HepG2 (cell line): ENCODE results near the gene IDS. TPM values are rescaled to one million over a fixed set of nuclear protein-coding genes. Genes with fewer than 3 reads are reported as not detected.

Experiments
- ATAC-seq: fragments of 200-7000 bp; cut with Tn5 transposase; 3 replicates; pipeline ENCODE4 v1.9.1; 2020; ENCODE audit warnings: mild to moderate bottlenecking, moderate library complexity
- BruUV-seq: library from RNA; stranded (reverse); fragments of 400-500 nt; replicated peaks from 2 replicates; lab custom pipeline; 2021; lab: Mats Ljungman, UMichigan
- CTCF ChIA-PET: fragments of 300-600 bp; formaldehyde crosslinking; extraction: SDS; loops from one replicate; lab custom pipeline; 2021; ENCODE audit warnings: low total read pairs, inconsistent platforms, low intra/inter-chr PET ratio; lab: Yijun Ruan, JAX
- POLR2A ChIA-PET: fragments of 350-600 bp; sonication (Branson Sonifier 250); formaldehyde crosslinking; loops from one replicate; lab custom pipeline; 2020; ENCODE audit warnings: antibody characterized with exemption, inconsistent platforms; lab: Yijun Ruan, JAX
- DNase-seq: peaks from one replicate; pipeline ENCODE4 v3.0.0-alpha.2; 2015; ENCODE audit warnings: low spot score
- FAIRE-seq: peaks from 3 replicates; lab custom pipeline; 2011; peaks lifted over from hg19 to GRCh38; lab: Jason Lieb, UNC
- H2AFZ ChIP-seq: one replicate; pipeline ENCODE4 v1.6.1; 2011; ENCODE audit warnings: low read length, inconsistent platforms
- H3K27ac ChIP-seq: fragments of 300-600 bp; 3 replicates; pipeline ENCODE4 v1.8.0; 2011; ENCODE audit warnings: mixed run types, mild to moderate bottlenecking, mixed read lengths, low read length, inconsistent platforms; ENCODE audit not compliant: insufficient read depth; ENCODE audit errors: extremely low read length
- H3K27me3 ChIP-seq, 2 experiments: fragments of 200-600 bp in 1 of 2; 2 replicates in 1 of 2; 3 replicates in 1 of 2; pipeline versions ENCODE4 v1.6.0 to v1.8.0; 2011; ENCODE audit warnings: low read length in 2 of 2, mild to moderate bottlenecking in 2 of 2, moderate library complexity in 2 of 2, inconsistent platforms in 1 of 2; ENCODE audit not compliant: insufficient read depth in 2 of 2, control insufficient read depth in 1 of 2
- H3K36me3 ChIP-seq, 2 experiments: fragments of 200-600 bp in 1 of 2; replicated peaks in 1 of 2; 2 replicates in 1 of 2; 3 replicates in 1 of 2; pipeline versions ENCODE4 v1.5.1 to v1.8.0; 2011; ENCODE audit warnings: low read length in 2 of 2, inconsistent platforms in 1 of 2; ENCODE audit not compliant: insufficient read depth in 2 of 2, control insufficient read depth in 1 of 2
- H3K4me1 ChIP-seq: 2 replicates; pipeline ENCODE4 v1.5.1; 2012; ENCODE audit warnings: low read length, inconsistent platforms; ENCODE audit not compliant: insufficient read depth
- H3K4me2 ChIP-seq: 2 replicates; pipeline ENCODE4 v1.6.0; 2011; ENCODE audit warnings: low read depth, low read length, inconsistent platforms
- H3K4me3 ChIP-seq, 3 experiments: fragments of 200-600 bp in 1 of 3; sonication (generic), shearing (Covaris generic) in 1 of 3; replicated peaks in 1 of 3; 2 replicates each; pipeline ENCODE4 v1.5.1; 2011 to 2016; ENCODE audit warnings: low read length in 3 of 3, inconsistent platforms in 2 of 3, low read depth in 2 of 3, mild to moderate bottlenecking in 2 of 3, control low read depth in 1 of 3, mixed read lengths in 1 of 3; ENCODE audit not compliant: insufficient read depth in 1 of 3
- H3K79me2 ChIP-seq: one replicate; pipeline ENCODE4 v1.6.1; 2011; ENCODE audit warnings: low read length, inconsistent platforms; ENCODE audit not compliant: insufficient read depth
- H3K9ac ChIP-seq: 2 replicates; pipeline ENCODE4 v1.6.0; 2011; ENCODE audit warnings: mild to moderate bottlenecking, low read depth, low read length, inconsistent platforms; ENCODE audit not compliant: insufficient read depth
- H3K9me3 ChIP-seq: 2 replicates; pipeline ENCODE4 v1.5.1; 2012; ENCODE audit warnings: mild to moderate bottlenecking, low read length
- H4K20me1 ChIP-seq: 2 replicates; pipeline ENCODE4 v1.6.0; 2011; ENCODE audit warnings: inconsistent platforms, mild to moderate bottlenecking, low read length, moderate library complexity; ENCODE audit not compliant: insufficient read depth
- WGBS: methylation state at CpG from one replicate; pipeline ENCODE4 v1.1.6; 2017; ENCODE audit warnings: low lambda C conversion rate; 5-methylcytosine and 5-hydroxymethylcytosine counted together
- in situ Hi-C: cut with HindIII; loops from 2 replicates; pipeline ENCODE4 v1.10.0; 2017; ENCODE audit warnings: low pct_unique_long_range_greater_than_20kb; ENCODE audit not compliant: extremely low pct_ligation_motif_present
- intact Hi-C: fragments of 100-400 bp; cut with micrococcal nuclease; formaldehyde crosslinking; loops from one replicate; pipeline ENCODE4 v1.10.0; 2022; ENCODE audit not compliant: unreplicated experiment
- polyA plus RNA-seq, 8 experiments: library from polyadenylated mRNA; depleted of rRNA in 3 of 8; stranded (reverse) in 7 of 8; unstranded in 1 of 8; fragments of >200 nt; fragmentation: Illumina TruSeq in 4 of 8; extraction: Trizol in 4 of 8; gene quantifications; 2 replicates each; pipeline versions ENCODE4 v1.2.1 to v1.2.3, GENCODE V29; 2011 to 2016; ENCODE audit warnings: low read depth in 4 of 8, missing spikeins in 1 of 8, mixed read lengths in 1 of 8; ENCODE audit not compliant: insufficient read depth in 1 of 8
- total RNA-seq, 5 experiments: library from RNA; depleted of rRNA; stranded (reverse); fragments of >200 nt; fragmentation: Illumina TruSeq; extraction: Trizol; gene quantifications; 2 replicates each; pipeline ENCODE4 v1.2.3, GENCODE V29; 2016; ENCODE audit warnings: low read depth in 1 of 5
- TF ChIP-seq, protein P1 (sequence below): sonication (generic); formaldehyde crosslinking; IDR thresholded peaks from 2 replicates; pipeline ENCODE4 v1.5.0; 2020; ENCODE audit warnings: missing genetic modification reagents, mild to moderate bottlenecking, borderline replicate concordance
- TF ChIP-seq, protein P2 (sequence below): sonication (generic); formaldehyde crosslinking; IDR thresholded peaks from 2 replicates; pipeline ENCODE4 v1.5.0; 2020; ENCODE audit warnings: missing genetic modification reagents
- TF ChIP-seq, protein P3 (sequence below), 2 experiments: sonication (generic) in 1 of 2; formaldehyde crosslinking in 1 of 2; IDR thresholded peaks; 2 replicates each; pipeline versions ENCODE4 v1.6.1 to v1.9.0; 2014 to 2022; ENCODE audit warnings: antibody characterized with exemption in 1 of 2, borderline replicate concordance in 1 of 2, inconsistent platforms in 1 of 2, low read depth in 1 of 2, missing genetic modification reagents in 1 of 2

Gene IDS
- total and polyA plus RNA-seq, 2 of the 13 experiments (the other 11 are each of a cell fraction or from before 2014, with no cell fraction given): 2.2 to 11.9 TPM

- Histone ChIP-seq H3K9me3 (no peaks in the 10 kb centered on the region), H3K4me2 (no peak overlapping the region), H3K79me2 (no peaks in the 10 kb centered on the region), H3K9ac (no peak overlapping the region), H3K27ac (no peak overlapping the region), H4K20me1 (no peaks in the 10 kb centered on the region), H3K4me3 (no peak overlapping the region), H2AFZ (no peak overlapping the region), H3K27me3 (no peaks in the 10 kb centered on the region), H3K36me3 (peaks cover 0 to 2% of the 10 kb centered on the region in 2 experiments; a peak in 1 of 5 replicates), H3K4me1 (peaks cover 20% of the 10 kb centered on the region)
- DNase-seq (no peak), ATAC-seq (no peak), FAIRE-seq (no peak)
- no TSS peak for BruUV-seq
- in situ Hi-C loops (no loop called here), intact Hi-C loops (no loop called here)
- CTCF ChIA-PET: no interaction called here
- POLR2A ChIA-PET: no interaction called here
- WGBS: 100% methylated on average over 1 of the region's 5 CpGs
- TF ChIP-seq, protein P1, sequence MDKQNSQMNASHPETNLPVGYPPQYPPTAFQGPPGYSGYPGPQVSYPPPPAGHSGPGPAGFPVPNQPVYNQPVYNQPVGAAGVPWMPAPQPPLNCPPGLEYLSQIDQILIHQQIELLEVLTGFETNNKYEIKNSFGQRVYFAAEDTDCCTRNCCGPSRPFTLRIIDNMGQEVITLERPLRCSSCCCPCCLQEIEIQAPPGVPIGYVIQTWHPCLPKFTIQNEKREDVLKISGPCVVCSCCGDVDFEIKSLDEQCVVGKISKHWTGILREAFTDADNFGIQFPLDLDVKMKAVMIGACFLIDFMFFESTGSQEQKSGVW (CRISPR knock-in tag): no peak
- TF ChIP-seq, protein P2, sequence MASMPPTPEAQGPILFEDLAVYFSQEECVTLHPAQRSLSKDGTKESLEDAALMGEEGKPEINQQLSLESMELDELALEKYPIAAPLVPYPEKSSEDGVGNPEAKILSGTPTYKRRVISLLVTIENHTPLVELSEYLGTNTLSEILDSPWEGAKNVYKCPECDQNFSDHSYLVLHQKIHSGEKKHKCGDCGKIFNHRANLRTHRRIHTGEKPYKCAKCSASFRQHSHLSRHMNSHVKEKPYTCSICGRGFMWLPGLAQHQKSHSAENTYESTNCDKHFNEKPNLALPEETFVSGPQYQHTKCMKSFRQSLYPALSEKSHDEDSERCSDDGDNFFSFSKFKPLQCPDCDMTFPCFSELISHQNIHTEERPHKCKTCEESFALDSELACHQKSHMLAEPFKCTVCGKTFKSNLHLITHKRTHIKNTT: no peak
- TF ChIP-seq, protein P3, sequence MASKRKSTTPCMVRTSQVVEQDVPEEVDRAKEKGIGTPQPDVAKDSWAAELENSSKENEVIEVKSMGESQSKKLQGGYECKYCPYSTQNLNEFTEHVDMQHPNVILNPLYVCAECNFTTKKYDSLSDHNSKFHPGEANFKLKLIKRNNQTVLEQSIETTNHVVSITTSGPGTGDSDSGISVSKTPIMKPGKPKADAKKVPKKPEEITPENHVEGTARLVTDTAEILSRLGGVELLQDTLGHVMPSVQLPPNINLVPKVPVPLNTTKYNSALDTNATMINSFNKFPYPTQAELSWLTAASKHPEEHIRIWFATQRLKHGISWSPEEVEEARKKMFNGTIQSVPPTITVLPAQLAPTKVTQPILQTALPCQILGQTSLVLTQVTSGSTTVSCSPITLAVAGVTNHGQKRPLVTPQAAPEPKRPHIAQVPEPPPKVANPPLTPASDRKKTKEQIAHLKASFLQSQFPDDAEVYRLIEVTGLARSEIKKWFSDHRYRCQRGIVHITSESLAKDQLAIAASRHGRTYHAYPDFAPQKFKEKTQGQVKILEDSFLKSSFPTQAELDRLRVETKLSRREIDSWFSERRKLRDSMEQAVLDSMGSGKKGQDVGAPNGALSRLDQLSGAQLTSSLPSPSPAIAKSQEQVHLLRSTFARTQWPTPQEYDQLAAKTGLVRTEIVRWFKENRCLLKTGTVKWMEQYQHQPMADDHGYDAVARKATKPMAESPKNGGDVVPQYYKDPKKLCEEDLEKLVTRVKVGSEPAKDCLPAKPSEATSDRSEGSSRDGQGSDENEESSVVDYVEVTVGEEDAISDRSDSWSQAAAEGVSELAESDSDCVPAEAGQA (IDR thresholded peaks at IDR 0.05; ENCODE audit: low read depth): no peak
- TF ChIP-seq, protein P3 (CRISPR knock-in tag; IDR thresholded peaks at IDR 0.05; ENCODE audit: borderline replicate concordance): no peak
Observed at GRCh38 chrX:149499766-149500165, 5.3 kb downstream of the IDS start.
